ENCODE measurements around the gene DXO. TPM values are rescaled to one million over a fixed set of nuclear protein-coding genes. Genes with fewer than 3 reads are reported as not detected.
A peak's percentile ranks its signal among the peaks of the same experiment; 100 is the strongest.

Gene DXO
- total and polyA plus RNA-seq, 9 donors = 10.7 to 22.2 (median 16.8) TPM

GRCh38 chr6:31958741-31959739 lies 12.9 kb downstream of the DXO start, which contains the start of the genes NELFE and SKIC2:
Gene NELFE, minus strand, starts transcription at chr6:31958971. Its CDS starts 525 bp downstream, at chr6:31958446.
Gene SKIC2, plus strand, starts transcription at chr6:31959175. Its CDS starts 18 bp downstream, at chr6:31959193.
- peak within 1 kb of the TSS; percentile 91 for H3K27ac ChIP-seq (ENCODE audit: low read length)
- H3K36me3 ChIP-seq (ENCODE audit: control insufficient read depth, insufficient read depth, low read length) = peaks cover 73% of the 10 kb centered on the region
- no peaks in the 10 kb centered on the region for H3K27me3 ChIP-seq (ENCODE audit: control insufficient read depth, insufficient read depth, low read length)
- under 1% methylated on average over 50 of the region's 59 CpGs for WGBS (ENCODE audit: insufficient coverage)
- H3K4me3 ChIP-seq (ENCODE audit: low read length) = peak within 1 kb of the TSS; percentile 78
- H3K4me1 ChIP-seq (ENCODE audit: control insufficient read depth, insufficient read depth, low read length) = peaks cover 18% of the 10 kb centered on the region
- peak; percentile 99 for DNase-seq
- H3K9me3 ChIP-seq (replicated peaks; ENCODE audit: control insufficient read depth, low read depth, low read length) = no peaks in the 10 kb centered on the region

DNA sequence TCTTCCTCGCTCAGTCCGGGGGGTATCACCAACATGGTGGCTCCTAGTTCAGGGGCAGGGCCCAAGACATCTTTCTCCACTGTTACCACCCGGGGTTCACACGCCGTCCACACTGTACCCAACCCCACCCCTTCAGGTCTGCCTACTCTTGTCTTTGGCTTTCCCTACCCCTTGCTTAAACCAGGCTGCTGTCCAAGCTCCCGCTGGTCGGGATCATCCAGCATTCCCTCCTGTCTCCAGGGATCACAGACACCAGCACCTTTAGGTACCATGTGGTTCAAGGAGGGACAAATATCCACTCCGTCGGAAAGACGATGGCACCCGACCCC lies 13.6 kb downstream of the DXO start:
- H3K9me3 ChIP-seq (replicated peaks; ENCODE audit: control insufficient read depth, low read depth, low read length) = no peaks in the 10 kb centered on the region
- H3K36me3 ChIP-seq (ENCODE audit: control insufficient read depth, insufficient read depth, low read length) = peaks cover 73% of the 10 kb centered on the region
- 12% methylated on average over 7 of the region's 11 CpGs for WGBS (ENCODE audit: insufficient coverage)
- peak overlapping the region; percentile 78 for H3K4me3 ChIP-seq (ENCODE audit: low read length)
- H3K27ac ChIP-seq (ENCODE audit: low read length) = peak overlapping the region; percentile 81
- H3K27me3 ChIP-seq (ENCODE audit: control insufficient read depth, insufficient read depth, low read length) = no peaks in the 10 kb centered on the region
- DNase-seq = no peak
- H3K4me1 ChIP-seq (ENCODE audit: control insufficient read depth, insufficient read depth, low read length) = peaks cover 18% of the 10 kb centered on the region

DNA sequence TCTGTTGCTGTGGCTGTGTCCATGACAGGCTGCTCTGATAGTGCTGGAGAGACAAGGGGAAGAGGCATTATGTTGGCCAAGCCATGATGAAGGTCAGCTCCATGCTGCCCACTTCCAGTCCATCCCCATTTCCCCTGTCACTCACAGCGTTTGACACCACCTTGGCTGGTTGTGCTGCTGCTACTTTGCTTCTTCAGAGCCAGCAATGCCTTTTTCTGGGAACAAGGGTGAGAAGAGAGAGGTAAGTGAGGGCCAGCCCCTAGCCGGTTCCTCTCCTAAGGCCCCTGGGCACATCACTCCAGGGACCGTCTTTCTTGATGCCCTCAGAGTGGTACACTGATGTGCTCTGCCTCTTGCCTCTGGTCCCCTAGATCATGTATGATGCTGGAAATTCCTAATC lies 15.1 kb downstream of the DXO start:
- no peak overlapping the region for H3K4me3 ChIP-seq (ENCODE audit: low read length)
- DNase-seq = no peak
- 58% methylated on average over 2 of the region's 3 CpGs for WGBS (ENCODE audit: insufficient coverage)
- H3K36me3 ChIP-seq (ENCODE audit: control insufficient read depth, insufficient read depth, low read length) = peaks cover 72% of the 10 kb centered on the region
- H3K27ac ChIP-seq (ENCODE audit: low read length) = no peak overlapping the region
- peaks cover 18% of the 10 kb centered on the region for H3K4me1 ChIP-seq (ENCODE audit: control insufficient read depth, insufficient read depth, low read length)
- no peaks in the 10 kb centered on the region for H3K27me3 ChIP-seq (ENCODE audit: control insufficient read depth, insufficient read depth, low read length)
- H3K9me3 ChIP-seq (replicated peaks; ENCODE audit: control insufficient read depth, low read depth, low read length) = no peaks in the 10 kb centered on the region

- Histone ChIP-seq H3K36me3 (ENCODE audit: control insufficient read depth, insufficient read depth, low read length) (peaks cover 64% of the 10 kb centered on the region), H3K4me3 (ENCODE audit: low read length) (no peak overlapping the region), H3K9me3 (replicated peaks; ENCODE audit: control insufficient read depth, low read depth, low read length) (no peaks in the 10 kb centered on the region), H3K27ac (ENCODE audit: low read length) (no peak overlapping the region), H3K27me3 (ENCODE audit: control insufficient read depth, insufficient read depth, low read length) (no peaks in the 10 kb centered on the region), H3K4me1 (ENCODE audit: control insufficient read depth, insufficient read depth, low read length) (peaks cover 12% of the 10 kb centered on the region)
- no peak for DNase-seq
- 98% methylated on average over 24 of the region's 28 CpGs for WGBS (ENCODE audit: insufficient coverage)
Observed at GRCh38 chr6:31954511-31954910, 17.4 kb downstream of the DXO start.

DNA sequence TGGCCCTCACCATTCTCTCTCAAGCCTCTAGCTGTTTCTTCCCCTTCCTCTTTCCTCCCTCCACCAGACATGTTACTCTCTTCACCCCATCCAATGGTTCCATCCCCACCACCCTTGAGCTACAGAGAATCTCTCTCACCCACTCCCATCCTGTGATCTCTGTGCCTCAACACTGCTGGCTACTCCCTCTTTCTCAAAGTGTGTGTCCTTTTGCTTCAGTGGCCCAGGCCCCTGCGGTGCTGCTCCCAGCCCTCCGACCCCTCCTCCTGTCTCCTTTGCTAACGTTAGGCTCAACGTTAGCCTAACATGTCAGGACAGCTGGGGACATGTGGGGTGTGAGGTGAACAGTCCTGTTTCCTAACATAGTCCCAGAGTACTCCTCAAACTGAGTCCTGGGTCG lies 19.0 kb downstream of the DXO start:
- Histone ChIP-seq H3K36me3 (ENCODE audit: control insufficient read depth, insufficient read depth, low read length) (peaks cover 64% of the 10 kb centered on the region), H3K4me1 (ENCODE audit: control insufficient read depth, insufficient read depth, low read length) (peaks cover 2% of the 10 kb centered on the region), H3K4me3 (ENCODE audit: low read length) (no peak overlapping the region), H3K27me3 (ENCODE audit: control insufficient read depth, insufficient read depth, low read length) (no peaks in the 10 kb centered on the region), H3K9me3 (replicated peaks; ENCODE audit: control insufficient read depth, low read depth, low read length) (no peaks in the 10 kb centered on the region), H3K27ac (ENCODE audit: low read length) (no peak overlapping the region)
- DNase-seq = no peak
- WGBS (ENCODE audit: insufficient coverage) = 82% methylated on average over 2 of the region's 5 CpGs

GRCh38 chr6:31952140-31952805 lies 19.7 kb downstream of the DXO start:
- 80% methylated on average over 2 of the region's 5 CpGs for WGBS (ENCODE audit: insufficient coverage)
- Histone ChIP-seq H3K4me3 (ENCODE audit: low read length) (no peak overlapping the region), H3K36me3 (ENCODE audit: control insufficient read depth, insufficient read depth, low read length) (peaks cover 61% of the 10 kb centered on the region), H3K9me3 (replicated peaks; ENCODE audit: control insufficient read depth, low read depth, low read length) (no peaks in the 10 kb centered on the region), H3K27ac (ENCODE audit: low read length) (no peak overlapping the region), H3K4me1 (ENCODE audit: control insufficient read depth, insufficient read depth, low read length) (no peaks in the 10 kb centered on the region), H3K27me3 (ENCODE audit: control insufficient read depth, insufficient read depth, low read length) (no peaks in the 10 kb centered on the region)
- peak; percentile 54 for DNase-seq

GRCh38 chr6:31949926-31950548 lies 21.9 kb downstream of the DXO start:
- Histone ChIP-seq H3K4me1 (ENCODE audit: control insufficient read depth, insufficient read depth, low read length) (peaks cover 12% of the 10 kb centered on the region), H3K27ac (ENCODE audit: low read length) (no peak overlapping the region), H3K27me3 (ENCODE audit: control insufficient read depth, insufficient read depth, low read length) (peaks cover 3% of the 10 kb centered on the region), H3K4me3 (ENCODE audit: low read length) (no peak overlapping the region), H3K9me3 (replicated peaks; ENCODE audit: control insufficient read depth, low read depth, low read length) (no peaks in the 10 kb centered on the region), H3K36me3 (ENCODE audit: control insufficient read depth, insufficient read depth, low read length) (peaks cover 42% of the 10 kb centered on the region)
- WGBS (ENCODE audit: insufficient coverage) = 86% methylated on average over 3 of the region's 7 CpGs
- no peak for DNase-seq

DNA sequence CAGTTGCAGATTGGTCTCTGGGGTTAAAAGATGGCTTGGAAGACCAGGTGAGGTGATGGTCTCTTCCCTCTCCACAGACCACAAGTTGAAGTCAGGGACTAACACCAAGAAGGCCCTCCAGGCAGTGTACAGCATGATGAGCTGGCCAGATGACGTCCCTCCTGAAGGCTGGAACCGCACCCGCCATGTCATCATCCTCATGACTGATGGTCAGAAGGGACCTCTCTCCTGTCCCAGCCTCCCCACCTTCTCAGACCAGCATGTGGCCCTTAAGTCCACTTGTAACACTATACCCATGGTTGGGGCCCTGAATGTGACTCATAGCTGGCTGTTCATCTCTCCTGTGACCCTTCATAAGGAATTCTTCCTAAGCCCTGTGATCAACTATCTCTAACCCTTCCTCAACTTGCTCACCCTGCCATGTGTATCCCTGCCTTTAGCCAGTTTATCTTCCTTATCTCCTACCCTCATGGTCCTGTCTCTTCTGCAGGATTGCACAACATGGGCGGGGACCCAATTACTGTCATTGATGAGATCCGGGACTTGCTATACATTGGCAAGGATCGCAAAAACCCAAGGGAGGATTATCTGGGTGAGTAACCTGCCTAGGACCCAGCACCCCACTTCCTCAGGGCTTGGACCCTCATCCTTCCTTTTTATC lies 23.1 kb downstream of the DXO start:
- 84% methylated on average over 3 of the region's 6 CpGs for WGBS (ENCODE audit: insufficient coverage)
- H3K27me3 ChIP-seq (ENCODE audit: control insufficient read depth, insufficient read depth, low read length) = peaks cover 8% of the 10 kb centered on the region
- no peaks in the 10 kb centered on the region for H3K9me3 ChIP-seq (replicated peaks; ENCODE audit: control insufficient read depth, low read depth, low read length)
- H3K4me1 ChIP-seq (ENCODE audit: control insufficient read depth, insufficient read depth, low read length) = peaks cover 12% of the 10 kb centered on the region
- DNase-seq = no peak
- H3K36me3 ChIP-seq (ENCODE audit: control insufficient read depth, insufficient read depth, low read length) = peaks cover 31% of the 10 kb centered on the region
- no peak overlapping the region for H3K27ac ChIP-seq (ENCODE audit: low read length)
- no peak overlapping the region for H3K4me3 ChIP-seq (ENCODE audit: low read length)

DNA sequence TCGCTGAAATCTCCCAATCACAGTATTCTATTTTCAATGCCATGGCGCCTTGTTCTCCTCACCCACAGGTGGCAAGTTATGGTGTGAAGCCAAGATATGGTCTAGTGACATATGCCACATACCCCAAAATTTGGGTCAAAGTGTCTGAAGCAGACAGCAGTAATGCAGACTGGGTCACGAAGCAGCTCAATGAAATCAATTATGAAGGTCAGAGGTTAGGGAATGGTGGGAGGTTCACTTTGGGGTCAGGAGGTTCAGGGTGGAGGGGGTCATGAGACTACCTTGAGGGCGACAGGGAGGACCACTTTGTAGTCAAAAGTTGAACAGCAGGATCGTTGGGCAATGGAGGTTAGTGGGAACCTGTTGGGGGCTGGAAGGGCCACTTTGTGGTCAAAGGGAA lies 23.6 kb downstream of the DXO start:
- no peaks in the 10 kb centered on the region for H3K9me3 ChIP-seq (replicated peaks; ENCODE audit: control insufficient read depth, low read depth, low read length)
- peaks cover 8% of the 10 kb centered on the region for H3K27me3 ChIP-seq (ENCODE audit: control insufficient read depth, insufficient read depth, low read length)
- no peak overlapping the region for H3K27ac ChIP-seq (ENCODE audit: low read length)
- peaks cover 25% of the 10 kb centered on the region for H3K36me3 ChIP-seq (ENCODE audit: control insufficient read depth, insufficient read depth, low read length)
- no peak for DNase-seq
- 90% methylated on average over 3 of the region's 5 CpGs for WGBS (ENCODE audit: insufficient coverage)
- peaks cover 12% of the 10 kb centered on the region for H3K4me1 ChIP-seq (ENCODE audit: control insufficient read depth, insufficient read depth, low read length)
- no peak overlapping the region for H3K4me3 ChIP-seq (ENCODE audit: low read length)
